GM12878 (cell line): Measurements from ENCODE around the gene PAK6. TPM values are rescaled to one million over a fixed set of nuclear protein-coding genes. Genes with fewer than 3 reads are reported as not detected.

Experiments used
- ATAC-seq: fragments of 200-7000 bp; cut with Tn5 transposase; 3 replicates; pipeline ENCODE4 v1.9.1; 2020; ENCODE audit warnings: mild to moderate bottlenecking, moderate library complexity
- BruUV-seq: library from RNA; stranded (reverse); fragments of 400-500 nt; replicated peaks from 2 replicates; lab custom pipeline; 2021; lab: Mats Ljungman, UMichigan
- CTCF ChIA-PET: fragments of 300-600 bp; sonication (Branson Sonifier 250); formaldehyde crosslinking; extraction: SDS; loops from one replicate; lab custom pipeline; 2021; ENCODE audit warnings: inconsistent platforms; lab: Yijun Ruan, JAX
- POLR2A ChIA-PET: fragments of 350-600 bp; formaldehyde crosslinking; extraction: SDS; loops from one replicate; lab custom pipeline; 2021; ENCODE audit warnings: inconsistent platforms; lab: Charles Lee
- RAD21 ChIA-PET: fragments of 300-600 bp; sonication (Branson Sonifier 250); formaldehyde crosslinking; loops from one replicate; lab custom pipeline; 2023; ENCODE audit warnings: antibody characterized with exemption; ENCODE audit not compliant: unreplicated experiment; lab: Charles Lee
- SMC1A ChIA-PET: fragments of 300-600 bp; sonication (Branson Sonifier 250); formaldehyde crosslinking; loops from one replicate; lab custom pipeline; 2023; ENCODE audit not compliant: unreplicated experiment, uncharacterized antibody; lab: Charles Lee
- DNase-seq: peaks from one replicate; pipeline ENCODE4 v3.0.0-alpha.2; 2011; ENCODE audit warnings: low read depth, low spot score
- FAIRE-seq: peaks from 3 replicates; lab custom pipeline; 2011; peaks lifted over from hg19 to GRCh38; lab: Jason Lieb, UNC
- H2AFZ ChIP-seq: 2 replicates; pipeline ENCODE4 v1.6.0; 2011; ENCODE audit warnings: low read depth, low read length, control low read depth; ENCODE audit not compliant: control insufficient read depth
- H3K27ac ChIP-seq: 2 replicates; pipeline ENCODE4 v1.5.1; 2011; ENCODE audit warnings: control low read depth; ENCODE audit not compliant: control insufficient read depth, insufficient read depth
- H3K27me3 ChIP-seq, 2 experiments: replicated peaks in 1 of 2; 2 replicates each; pipeline versions ENCODE4 v1.6.0 to v1.6.1; 2011; ENCODE audit warnings: low read length in 1 of 2; ENCODE audit not compliant: control insufficient read depth in 2 of 2, insufficient read depth in 2 of 2
- H3K36me3 ChIP-seq, 2 experiments: 2 replicates each; pipeline ENCODE4 v1.5.1; 2011; ENCODE audit warnings: low read length in 1 of 2; ENCODE audit not compliant: control insufficient read depth in 2 of 2, insufficient read depth in 2 of 2
- H3K4me1 ChIP-seq: 2 replicates; pipeline ENCODE4 v1.6.1; 2011; ENCODE audit warnings: mild to moderate bottlenecking, low read length, moderate library complexity, mixed read lengths; ENCODE audit not compliant: control insufficient read depth, insufficient read depth
- H3K4me2 ChIP-seq: 2 replicates; pipeline ENCODE4 v1.6.0; 2011; ENCODE audit warnings: control low read depth; ENCODE audit not compliant: control insufficient read depth, insufficient read depth
- H3K4me3 ChIP-seq: fragments of 200-600 bp; sonication (generic); 2 replicates; pipeline ENCODE4 v1.5.1; 2016
- H3K79me2 ChIP-seq: 2 replicates; pipeline ENCODE4 v1.6.0; 2011; ENCODE audit warnings: low read length; ENCODE audit not compliant: control insufficient read depth, insufficient read depth
- H3K9ac ChIP-seq: 2 replicates; pipeline ENCODE4 v1.8.0; 2011; ENCODE audit warnings: low read length, control low read depth, mixed read lengths; ENCODE audit not compliant: control insufficient read depth, insufficient read depth
- H3K9me3 ChIP-seq: replicated peaks from 3 replicates; pipeline ENCODE4 v1.5.1; 2011; ENCODE audit warnings: mild to moderate bottlenecking, low read length; ENCODE audit not compliant: control insufficient read depth, insufficient read depth
- H4K20me1 ChIP-seq: 2 replicates; pipeline ENCODE4 v1.6.0; 2011; ENCODE audit not compliant: control insufficient read depth, insufficient read depth
- ELK1 ChIP-seq: IDR thresholded peaks from 2 replicates; pipeline ENCODE4 v1.6.1; 2012; ENCODE audit warnings: low read depth, low read length, improper control_type of control experiment
- HDAC2 ChIP-seq: fragments of 200-600 bp; sonication (generic); IDR thresholded peaks from 2 replicates; pipeline ENCODE4 v1.6.1; 2017
- POU2F2 ChIP-seq: IDR thresholded peaks from 3 replicates; pipeline ENCODE4 v1.6.1; 2011; ENCODE audit warnings: low read depth, mild to moderate bottlenecking, low read length, borderline replicate concordance
- REST ChIP-seq: IDR thresholded peaks from 2 replicates; pipeline ENCODE4 v1.6.1; 2012; ENCODE audit warnings: mild to moderate bottlenecking, low read depth, low read length
- SKIL ChIP-seq: fragments of 450-650 bp; IDR thresholded peaks from 2 replicates; pipeline ENCODE4 v1.6.1; 2017; ENCODE audit warnings: mild to moderate bottlenecking, low read depth, inconsistent platforms; ENCODE audit not compliant: poor library complexity, severe bottlenecking
- SMAD1 ChIP-seq: fragments of 450-650 bp; IDR thresholded peaks from 2 replicates; pipeline ENCODE4 v1.6.1; 2018; ENCODE audit warnings: mild to moderate bottlenecking, low read depth; ENCODE audit not compliant: partially characterized antibody
- TAF1 ChIP-seq: IDR thresholded peaks from 2 replicates; pipeline ENCODE4 v1.6.1; 2011; ENCODE audit warnings: mild to moderate bottlenecking, low read depth, low read length, borderline replicate concordance
- WGBS: methylation state at CpG from one replicate; pipeline ENCODE4 v1.1.6; 2016; ENCODE audit warnings: low lambda C conversion rate; ENCODE audit not compliant: insufficient replicate concordance, insufficient coverage; ENCODE audit errors: missing lambda C conversion rate; 5-methylcytosine and 5-hydroxymethylcytosine counted together
- in situ Hi-C: fragments of 300-500 bp; cut with MboI; formaldehyde crosslinking; loops from 9 replicates; pipeline ENCODE4 v1.14.3; 2018; ENCODE audit warnings: mixed read lengths
- intact Hi-C: fragments of 100-400 bp; cut with micrococcal nuclease; formaldehyde crosslinking; loops from one replicate; pipeline ENCODE4 v1.14.2; 2022; ENCODE audit not compliant: unreplicated experiment
- polyA plus RNA-seq, 11 experiments: library from polyadenylated mRNA; depleted of rRNA in 4 of 11; unstranded in 6 of 11; stranded (reverse) in 5 of 11; fragments of >200 nt; fragmentation: Nextera tagmentation in 4 of 11; fragmentation: Illumina TruSeq in 1 of 11; extraction: Ambion mirVana in 4 of 11; extraction: Trizol in 1 of 11; gene quantifications; 1 replicate in 1 of 11; 2 replicates in 10 of 11; pipeline versions ENCODE4 v1.2.1 to v1.2.3, GENCODE V29; 2011 to 2016; ENCODE audit warnings: inconsistent platforms in 2 of 11, missing spikeins in 2 of 11, low read depth in 1 of 11
- total RNA-seq, 4 experiments: library from RNA; depleted of rRNA in 3 of 4; stranded (reverse); fragments of >200 nt in 3 of 4; fragmentation: Illumina TruSeq in 1 of 4; extraction: Trizol in 1 of 4; gene quantifications; 2 replicates each; pipeline versions ENCODE4 v1.2.1 to v1.2.3, GENCODE V29; 2013 to 2021

PAK6 gene
- total and polyA plus RNA-seq, 10 of the 15 experiments (the other 5 are each of a cell fraction or from before 2014, with no cell fraction given) = 0.07 to 0.92 (median 0.31) TPM; not detected in 2

GRCh38 chr15:40239693-40240618, 1.1 kb downstream of the PAK6 start:
- TF ChIP-seq POU2F2 (no peak), HDAC2 (no peak), ELK1 (no peak), TAF1 (no peak), SMAD1 (no peak), SKIL (no peak), REST (no peak)
- H3K36me3 ChIP-seq = no peaks in the 10 kb centered on the region
- no peaks in the 10 kb centered on the region for H4K20me1 ChIP-seq
- POLR2A ChIA-PET = no interaction called here
- in situ Hi-C loops = no loop called here
- H3K4me2 ChIP-seq = no peak overlapping the region
- RAD21 ChIA-PET = interaction anchor here (1.4 kb wide), 1 partner anchor 35 kb away, joined by 4 read pairs; no protein-coding TSS in a partner anchor
- intact Hi-C loops = no loop called here
- SMC1A ChIA-PET = interaction anchor here (1.2 to 1.5 kb wide), 2 partner anchors 13 to 29 kb away, joined by 4 to 5 read pairs; no protein-coding TSS in a partner anchor
- no peaks in the 10 kb centered on the region for H3K79me2 ChIP-seq
- H3K4me1 ChIP-seq = peaks cover 7% of the 10 kb centered on the region
- no TSS peak for BruUV-seq
- 65% methylated on average over 16 of the region's 19 CpGs for WGBS
- no peak overlapping the region for H2AFZ ChIP-seq
- FAIRE-seq (no peak), ATAC-seq (0 out of 3 replicates have a peak, but pooled peaks have one; percentile 9), DNase-seq (no peak)
- no peak overlapping the region for H3K27ac ChIP-seq
- no peak overlapping the region for H3K4me3 ChIP-seq
- H3K27me3 ChIP-seq = no peaks in the 10 kb centered on the region; a peak in 1 of 4 replicates
- CTCF ChIA-PET = interaction anchor here (1.1 to 2.2 kb wide), 5 partner anchors 10 to 98 kb away, joined by 3 to 15 read pairs (median 6); no protein-coding TSS in a partner anchor
- H3K9me3 ChIP-seq = no peaks in the 10 kb centered on the region
- H3K9ac ChIP-seq = no peak overlapping the region
